SKM-1 treated with dmso at 0.1 percent for 144 hours (cell line): ENCODE data around the gene CYP1A2.

ENCODE experiments used
- DNase-seq: peaks from one replicate; lab custom pipeline; 2025; ENCODE audit not compliant: unreplicated experiment; lab: John Stamatoyannopoulos, UW

The CYP1A2 gene

GRCh38 chr15:74802862-74803447 is 54.3 kb downstream of the CYP1A2 start:
- no peak for DNase-seq

- no peak for DNase-seq
These were observed 56.3 kb downstream of the CYP1A2 start for GRCh38 chr15:74804935-74805334.
